Rectal smooth muscle tissue (tissue), 1 donor: ENCODE results near the gene KCNIP1.

Source experiments
- H3K27ac ChIP-seq: one replicate; pipeline ENCODE4 v1.7.0; 2013; ENCODE audit warnings: low read depth, low read length, inconsistent platforms
- H3K27me3 ChIP-seq: one replicate; pipeline ENCODE4 v1.7.0; 2013; ENCODE audit warnings: low read length; ENCODE audit not compliant: control insufficient read depth, insufficient read depth
- H3K36me3 ChIP-seq: one replicate; pipeline ENCODE4 v1.7.0; 2013; ENCODE audit warnings: low read length; ENCODE audit not compliant: control insufficient read depth, insufficient read depth
- H3K4me1 ChIP-seq: one replicate; pipeline ENCODE4 v1.7.0; 2013; ENCODE audit warnings: low read length; ENCODE audit not compliant: control insufficient read depth, insufficient read depth
- H3K4me3 ChIP-seq: one replicate; pipeline ENCODE4 v1.7.0; 2013; ENCODE audit warnings: low read length
- H3K9ac ChIP-seq: one replicate; pipeline ENCODE4 v1.7.0; 2013; ENCODE audit warnings: low read length

The KCNIP1 gene

DNA sequence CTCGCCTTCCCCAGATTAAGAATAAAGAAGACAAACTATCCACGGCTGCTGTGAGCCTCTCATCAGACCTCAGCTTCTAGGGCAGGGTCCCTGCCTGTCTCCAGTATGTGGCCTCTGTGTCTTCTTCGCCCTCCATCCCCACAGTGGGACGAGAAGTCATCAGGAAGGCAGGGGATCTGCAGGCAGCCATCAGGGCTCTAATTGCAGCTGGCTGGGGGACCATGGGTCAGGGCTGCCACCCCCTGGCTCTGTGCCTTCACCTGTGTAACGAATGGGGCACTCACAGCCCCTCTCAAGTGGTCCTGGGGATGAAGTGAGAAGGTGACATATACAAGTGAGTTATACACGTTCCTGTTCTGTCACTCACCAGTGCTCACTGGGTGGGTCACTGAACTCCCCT, 139.8 kb downstream of the KCNIP1 start:
- no peak overlapping the region for H3K9ac ChIP-seq
- H3K27me3 ChIP-seq: no peaks in the 10 kb centered on the region
- no peak overlapping the region for H3K27ac ChIP-seq
- no peak overlapping the region for H3K4me3 ChIP-seq
- H3K36me3 ChIP-seq: no peaks in the 10 kb centered on the region
- H3K4me1 ChIP-seq: no peaks in the 10 kb centered on the region

DNA sequence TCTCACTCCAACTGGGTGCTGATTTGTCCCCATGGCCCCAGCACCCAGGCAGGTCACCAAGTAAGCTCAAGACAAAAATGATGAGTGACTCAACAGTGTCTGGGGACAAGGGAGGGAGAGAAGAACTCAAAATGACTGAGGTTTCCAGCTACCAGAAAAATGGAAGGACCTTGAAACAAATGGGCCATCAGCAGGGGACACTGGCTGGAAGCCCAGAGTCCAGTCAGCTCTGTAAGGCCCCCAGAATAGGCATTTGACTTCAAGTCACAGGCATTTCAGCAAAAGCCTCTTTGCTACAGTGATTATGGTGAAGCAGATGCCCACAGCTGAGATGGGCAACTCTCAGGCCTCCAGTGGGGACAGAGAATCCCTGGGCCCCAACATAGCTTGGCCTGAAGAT, 140.7 kb downstream of the KCNIP1 start:
- no peak overlapping the region for H3K4me3 ChIP-seq
- no peaks in the 10 kb centered on the region for H3K27me3 ChIP-seq
- no peaks in the 10 kb centered on the region for H3K4me1 ChIP-seq
- H3K36me3 ChIP-seq: no peaks in the 10 kb centered on the region
- H3K9ac ChIP-seq: no peak overlapping the region
- H3K27ac ChIP-seq: no peak overlapping the region

- H3K36me3 ChIP-seq: no peaks in the 10 kb centered on the region
- no peaks in the 10 kb centered on the region for H3K27me3 ChIP-seq
- H3K4me3 ChIP-seq: no peak overlapping the region
- no peaks in the 10 kb centered on the region for H3K4me1 ChIP-seq
- no peak overlapping the region for H3K9ac ChIP-seq
- no peak overlapping the region for H3K27ac ChIP-seq
Measured at GRCh38 chr5:170648541-170648940, 144.7 kb downstream of the KCNIP1 start.

GRCh38 chr5:170650850-170651249, 147.0 kb downstream of the KCNIP1 start:
- Histone ChIP-seq H3K36me3 (no peaks in the 10 kb centered on the region), H3K27ac (no peak overlapping the region), H3K27me3 (no peaks in the 10 kb centered on the region), H3K4me1 (no peaks in the 10 kb centered on the region), H3K9ac (no peak overlapping the region), H3K4me3 (no peak overlapping the region)

- Histone ChIP-seq H3K27me3 (no peaks in the 10 kb centered on the region), H3K4me1 (no peaks in the 10 kb centered on the region), H3K9ac (no peak overlapping the region), H3K4me3 (no peak overlapping the region), H3K36me3 (no peaks in the 10 kb centered on the region), H3K27ac (no peak overlapping the region)
Measured at GRCh38 chr5:170651604-170652277, 147.9 kb downstream of the KCNIP1 start.

DNA sequence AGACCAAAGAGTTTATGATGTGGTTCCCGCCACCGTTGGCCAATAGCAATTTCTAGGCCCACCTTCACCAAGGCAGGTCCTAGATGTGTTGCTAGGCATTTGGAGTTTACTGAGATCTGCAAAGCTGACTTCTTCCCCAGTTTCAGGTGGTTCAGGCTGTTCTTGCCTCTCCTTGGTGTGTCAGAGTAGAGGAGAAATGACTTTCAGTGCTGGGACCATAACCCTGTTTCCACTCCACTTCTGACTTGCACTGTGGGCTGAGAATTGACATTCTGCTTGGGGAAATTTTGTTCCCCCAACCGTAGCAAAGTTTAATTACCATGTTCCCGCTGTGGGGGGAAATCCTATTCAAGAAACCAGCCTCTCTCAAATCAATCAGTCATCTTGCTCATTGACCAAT, 151.7 kb downstream of the KCNIP1 start:
- Histone ChIP-seq H3K9ac (no peak overlapping the region), H3K27ac (no peak overlapping the region), H3K36me3 (no peaks in the 10 kb centered on the region), H3K27me3 (no peaks in the 10 kb centered on the region), H3K4me1 (no peaks in the 10 kb centered on the region), H3K4me3 (no peak overlapping the region)

- Histone ChIP-seq H3K27ac (no peak overlapping the region), H3K4me3 (no peak overlapping the region)
Measured at GRCh38 chr5:170655920-170656319, 152.1 kb downstream of the KCNIP1 start.

GRCh38 chr5:170656346-170656745, 152.5 kb downstream of the KCNIP1 start:
- Histone ChIP-seq H3K27me3 (no peaks in the 10 kb centered on the region), H3K4me1 (no peaks in the 10 kb centered on the region), H3K36me3 (no peaks in the 10 kb centered on the region), H3K4me3 (no peak overlapping the region), H3K27ac (no peak overlapping the region), H3K9ac (no peak overlapping the region)

More at GRCh38 chr5:170655920-170656319, 152.1 kb downstream of the KCNIP1 start:
- Histone ChIP-seq H3K4me1 (no peaks in the 10 kb centered on the region), H3K27me3 (no peaks in the 10 kb centered on the region), H3K9ac (no peak overlapping the region), H3K36me3 (no peaks in the 10 kb centered on the region)

- H3K4me3 ChIP-seq: no peak overlapping the region
- H3K9ac ChIP-seq: no peak overlapping the region
- no peaks in the 10 kb centered on the region for H3K27me3 ChIP-seq
- no peak overlapping the region for H3K27ac ChIP-seq
- H3K36me3 ChIP-seq: no peaks in the 10 kb centered on the region
- H3K4me1 ChIP-seq: no peaks in the 10 kb centered on the region
Measured at GRCh38 chr5:170660531-170660930, 156.7 kb downstream of the KCNIP1 start.

DNA sequence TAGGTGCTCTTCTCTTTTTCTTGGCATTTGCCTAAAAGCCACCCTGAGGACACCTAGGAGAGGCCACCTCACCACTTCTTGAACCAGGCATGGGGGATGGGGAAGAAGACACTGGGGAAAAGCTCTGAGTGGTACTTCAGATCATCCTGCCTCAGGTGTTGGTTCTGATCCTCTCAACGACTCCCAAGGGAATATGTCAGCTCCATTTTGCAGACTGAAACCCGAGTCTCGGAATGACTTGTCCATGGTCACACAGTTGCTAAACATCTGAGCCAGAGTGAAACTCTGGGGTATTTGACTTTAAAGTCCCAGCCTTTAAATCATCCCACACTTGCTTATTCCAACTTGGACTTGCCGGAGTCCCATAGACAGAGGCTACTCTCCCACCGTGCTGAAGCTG, 159.1 kb downstream of the KCNIP1 start:
- Histone ChIP-seq H3K4me1 (no peaks in the 10 kb centered on the region), H3K27ac (no peak overlapping the region), H3K27me3 (no peaks in the 10 kb centered on the region), H3K9ac (no peak overlapping the region), H3K36me3 (no peaks in the 10 kb centered on the region), H3K4me3 (no peak overlapping the region)

- Histone ChIP-seq H3K4me3 (no peak overlapping the region), H3K4me1 (no peaks in the 10 kb centered on the region), H3K27me3 (no peaks in the 10 kb centered on the region), H3K36me3 (no peaks in the 10 kb centered on the region), H3K27ac (no peak overlapping the region), H3K9ac (no peak overlapping the region)
Measured at GRCh38 chr5:170678811-170679210, 175.0 kb downstream of the KCNIP1 start.

DNA sequence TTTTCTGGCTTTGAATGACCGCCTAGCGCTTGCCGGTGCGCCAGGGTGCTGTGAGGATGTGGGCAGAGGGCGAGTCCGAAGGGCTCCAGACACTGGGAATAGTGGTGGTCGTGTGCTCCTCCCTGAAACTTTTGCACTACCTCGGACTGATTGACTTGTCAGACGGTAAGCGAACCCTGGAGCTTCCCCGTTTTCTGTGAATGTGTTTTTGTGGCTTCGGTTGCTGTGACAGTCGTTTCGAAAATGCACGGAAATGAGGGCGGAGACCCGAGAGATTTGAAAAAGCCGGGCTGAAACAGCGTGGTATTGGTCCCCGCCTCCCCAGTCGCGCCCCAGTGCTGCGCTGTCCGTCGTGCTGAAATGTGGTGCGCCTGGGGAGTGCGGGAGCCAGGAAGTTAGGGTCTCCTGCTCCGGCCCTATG, 177.2 kb downstream of the KCNIP1 start:
- Histone ChIP-seq H3K4me1 (no peaks in the 10 kb centered on the region), H3K27ac (no peak overlapping the region), H3K9ac (no peak overlapping the region), H3K4me3 (no peak overlapping the region), H3K36me3 (no peaks in the 10 kb centered on the region), H3K27me3 (no peaks in the 10 kb centered on the region)

DNA sequence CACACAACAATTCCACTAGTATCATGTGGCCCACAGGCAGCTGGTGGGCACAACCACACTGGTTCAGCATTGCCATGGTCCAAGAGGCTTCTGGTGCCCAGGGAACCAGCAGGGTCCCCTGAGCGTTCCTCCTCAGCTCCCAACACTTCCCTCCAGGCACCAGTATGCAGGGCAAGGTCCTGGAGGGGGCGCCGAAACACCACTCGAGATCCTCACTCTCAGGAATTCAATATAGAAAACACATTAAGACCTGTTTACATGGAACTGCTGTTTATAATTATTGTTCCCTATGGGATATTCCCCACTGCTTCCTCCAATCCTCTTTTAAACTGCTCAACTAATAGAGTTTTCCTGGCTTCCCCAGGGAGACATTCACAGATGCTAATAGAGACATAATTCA, 187.8 kb downstream of the KCNIP1 start:
- H3K9ac ChIP-seq: no peak overlapping the region
- H3K4me1 ChIP-seq: no peaks in the 10 kb centered on the region
- H3K27me3 ChIP-seq: peaks cover 5% of the 10 kb centered on the region
- no peak overlapping the region for H3K4me3 ChIP-seq
- no peak overlapping the region for H3K27ac ChIP-seq
- H3K36me3 ChIP-seq: no peaks in the 10 kb centered on the region
